HG02943 (cell line): ENCODE data around the gene SLC12A7.

Experiments used
- ATAC-seq: cut with Tn5 transposase; IDR thresholded peaks from one replicate; pipeline ENCODE4 v1.9.1; 2021; ENCODE audit warnings: mild to moderate bottlenecking, low read depth, moderate library complexity; ENCODE audit not compliant: unreplicated experiment

SLC12A7 gene

DNA sequence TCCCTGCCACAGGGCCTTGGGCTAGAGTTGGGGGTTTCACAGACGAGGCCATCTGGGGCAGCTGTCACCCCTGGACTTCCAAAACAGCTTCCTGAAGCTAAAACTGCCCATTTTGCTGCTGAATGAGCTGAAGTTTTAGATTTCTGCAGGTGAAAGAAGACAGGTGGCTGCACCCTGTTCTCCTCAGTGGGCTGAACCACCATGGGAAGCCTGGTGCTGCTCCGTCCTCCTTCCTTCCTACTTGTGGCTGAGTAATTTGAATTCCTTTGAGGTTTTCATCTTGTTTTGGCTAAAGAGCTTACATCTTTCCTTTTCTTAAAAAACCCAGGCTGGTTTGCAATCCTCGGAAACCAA lies 97.9 kb downstream of the SLC12A7 start:
- no peak for ATAC-seq

DNA sequence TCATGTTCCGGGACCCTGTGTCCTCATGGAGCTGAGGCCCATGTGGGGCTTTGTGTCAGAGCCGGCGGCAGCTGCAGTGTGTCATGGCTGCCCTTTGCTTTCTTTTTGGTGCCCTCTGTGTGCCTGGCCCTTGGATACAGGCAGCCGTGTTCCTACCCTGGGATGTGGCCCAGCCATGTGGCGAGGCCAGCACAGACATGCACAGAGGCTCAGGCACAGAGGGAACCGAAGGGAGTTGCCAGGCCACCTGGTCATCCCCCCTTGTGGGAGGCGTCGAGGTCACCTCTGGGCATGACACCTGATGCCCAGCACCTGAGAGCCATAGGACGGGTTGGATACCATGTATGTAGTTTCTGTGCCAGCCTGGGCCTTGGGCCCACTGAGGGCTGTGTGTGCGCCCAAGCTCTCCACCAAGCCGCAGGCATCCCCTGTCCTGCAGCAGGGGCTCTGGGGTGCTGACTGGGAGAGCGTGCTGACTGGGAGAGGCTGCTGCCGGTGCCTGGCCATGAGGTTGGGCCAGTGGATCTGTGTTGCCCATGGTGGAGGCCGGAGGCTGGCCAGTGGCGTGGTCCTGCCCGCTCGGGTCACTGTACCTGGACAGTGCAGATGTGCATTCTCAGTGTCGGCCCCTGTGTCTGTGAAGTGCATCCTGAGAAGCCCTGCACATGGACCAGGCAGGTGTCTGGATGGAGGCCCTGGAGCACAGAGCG lies 98.5 kb downstream of the SLC12A7 start:
- no peak for ATAC-seq

DNA sequence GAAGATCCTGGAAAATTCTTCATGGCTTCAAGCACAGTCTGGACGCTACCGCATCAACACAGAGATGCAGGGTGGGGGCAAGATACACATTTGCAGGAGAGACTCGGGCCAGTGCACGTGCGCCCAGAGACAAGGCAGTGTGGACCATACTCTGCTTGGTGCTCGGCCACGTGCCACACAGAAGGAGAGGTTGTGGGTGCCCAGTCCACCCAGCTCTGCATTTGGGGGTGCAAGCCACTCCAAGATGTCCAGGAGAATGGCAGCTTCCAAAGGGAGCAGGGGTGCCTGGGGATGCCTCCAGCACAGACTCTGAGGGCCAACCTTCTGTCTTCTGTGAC lies 99.0 kb downstream of the SLC12A7 start:
- no peak for ATAC-seq

DNA sequence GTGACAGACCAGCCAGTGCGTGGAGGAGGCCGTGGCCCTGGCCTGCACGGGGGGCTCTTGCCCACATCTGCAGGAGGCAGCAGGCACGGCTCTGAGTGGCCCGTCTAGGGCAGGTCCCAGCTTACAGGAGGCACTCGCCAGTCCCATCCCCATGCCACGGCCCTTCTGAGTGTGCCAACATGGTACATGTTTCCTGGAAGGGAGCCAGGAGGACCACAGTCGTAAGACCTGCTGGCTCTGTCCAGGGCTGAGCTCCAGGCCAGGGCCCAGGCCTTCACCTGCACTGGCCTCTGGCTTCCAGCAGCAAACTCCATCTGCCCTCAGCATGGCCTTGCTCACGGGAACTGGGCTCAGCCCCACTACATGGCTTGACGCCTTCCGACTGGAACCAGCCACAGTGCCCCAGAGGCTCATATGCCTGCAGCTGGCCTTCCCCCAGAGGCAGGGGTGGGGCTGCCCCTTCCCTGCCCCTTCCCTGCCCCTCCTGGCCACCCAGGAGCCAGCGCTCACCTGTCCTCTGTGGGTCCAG lies 99.5 kb downstream of the SLC12A7 start:
- no peak for ATAC-seq

DNA sequence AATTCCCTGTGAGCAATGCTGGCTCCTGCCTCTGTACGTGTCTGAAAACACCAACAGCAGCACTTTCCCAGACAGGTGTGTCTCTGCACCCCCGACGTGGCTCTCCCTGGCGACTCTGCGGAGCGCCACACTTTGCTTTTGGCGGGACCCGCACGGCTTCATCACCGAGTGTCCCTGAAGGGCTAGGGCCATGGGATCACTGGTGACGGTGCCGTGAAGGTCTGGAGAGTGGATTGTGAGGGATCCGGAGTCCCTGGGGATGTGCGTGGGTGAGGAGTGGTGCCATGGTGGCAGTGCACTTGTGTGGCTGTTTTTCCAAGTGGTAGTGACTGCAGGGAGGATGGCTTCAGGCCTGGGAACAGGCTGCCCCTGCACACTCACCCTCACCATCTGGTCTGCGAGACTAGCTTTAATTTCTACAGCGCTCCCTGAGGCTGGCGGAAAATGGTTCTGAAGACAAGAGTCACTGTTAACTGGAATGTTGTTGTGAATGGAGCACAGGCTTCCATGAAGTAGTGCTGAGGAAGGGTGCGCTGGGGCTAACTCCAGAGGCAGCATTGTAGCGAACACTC lies 100.0 kb downstream of the SLC12A7 start:
- ATAC-seq = no peak

DNA sequence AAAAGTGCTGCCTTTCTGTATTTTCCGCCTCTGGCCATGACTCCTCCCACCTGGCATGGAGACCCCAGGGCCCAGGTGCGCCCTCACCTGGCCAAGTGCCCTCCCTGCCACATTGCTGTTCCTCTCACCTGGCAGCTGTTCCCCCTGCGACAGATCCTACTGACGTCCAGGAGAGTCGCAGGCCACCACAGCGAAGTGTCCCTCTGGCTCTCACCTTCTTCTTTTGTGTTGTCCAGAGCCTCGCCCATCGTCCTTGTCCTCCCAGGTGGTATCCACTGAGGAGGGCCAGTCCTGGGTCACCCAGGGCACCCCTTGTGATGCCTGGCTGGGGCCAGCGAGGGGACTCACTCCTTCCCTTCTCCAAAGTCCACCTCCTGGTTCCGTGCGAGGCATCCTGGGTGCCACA lies 100.6 kb downstream of the SLC12A7 start:
- ATAC-seq = no peak

DNA sequence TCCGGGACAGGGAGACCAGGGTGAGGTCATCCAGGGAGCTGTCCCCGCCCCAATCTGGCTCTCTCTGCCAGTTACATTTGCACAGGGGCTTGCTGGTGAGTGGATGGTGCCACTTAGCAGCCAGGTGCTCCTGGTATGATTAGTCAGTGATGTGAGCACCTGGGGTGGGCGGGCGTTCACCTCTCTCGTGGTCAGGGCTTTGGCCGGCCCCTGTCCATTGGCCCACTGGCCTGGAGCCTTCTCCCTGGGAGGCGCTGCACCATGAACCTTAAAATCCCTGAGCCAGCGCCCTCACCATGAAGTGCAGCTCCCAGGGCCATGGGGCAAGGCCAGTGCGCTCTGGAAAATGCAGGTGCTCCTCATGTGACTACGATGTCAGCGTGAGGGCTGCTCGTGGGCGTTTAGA lies 101.2 kb downstream of the SLC12A7 start:
- ATAC-seq = no peak

DNA sequence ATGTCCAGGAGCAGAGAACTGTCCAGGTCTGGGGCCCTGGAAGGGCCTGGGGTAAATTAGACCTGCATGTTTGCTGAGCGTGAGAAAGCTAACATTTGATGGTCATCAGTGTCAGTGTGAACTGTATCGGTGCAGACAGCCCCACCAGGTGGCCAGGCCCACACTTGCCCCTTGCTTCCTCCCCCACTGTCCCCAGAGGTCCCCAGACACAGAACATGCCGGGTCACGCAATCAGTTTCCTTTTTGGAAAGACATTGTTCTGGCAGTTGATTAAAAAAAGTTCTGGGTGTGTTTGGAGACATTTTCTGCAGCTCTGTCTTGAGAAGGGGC lies 101.7 kb downstream of the SLC12A7 start:
- no peak for ATAC-seq

DNA sequence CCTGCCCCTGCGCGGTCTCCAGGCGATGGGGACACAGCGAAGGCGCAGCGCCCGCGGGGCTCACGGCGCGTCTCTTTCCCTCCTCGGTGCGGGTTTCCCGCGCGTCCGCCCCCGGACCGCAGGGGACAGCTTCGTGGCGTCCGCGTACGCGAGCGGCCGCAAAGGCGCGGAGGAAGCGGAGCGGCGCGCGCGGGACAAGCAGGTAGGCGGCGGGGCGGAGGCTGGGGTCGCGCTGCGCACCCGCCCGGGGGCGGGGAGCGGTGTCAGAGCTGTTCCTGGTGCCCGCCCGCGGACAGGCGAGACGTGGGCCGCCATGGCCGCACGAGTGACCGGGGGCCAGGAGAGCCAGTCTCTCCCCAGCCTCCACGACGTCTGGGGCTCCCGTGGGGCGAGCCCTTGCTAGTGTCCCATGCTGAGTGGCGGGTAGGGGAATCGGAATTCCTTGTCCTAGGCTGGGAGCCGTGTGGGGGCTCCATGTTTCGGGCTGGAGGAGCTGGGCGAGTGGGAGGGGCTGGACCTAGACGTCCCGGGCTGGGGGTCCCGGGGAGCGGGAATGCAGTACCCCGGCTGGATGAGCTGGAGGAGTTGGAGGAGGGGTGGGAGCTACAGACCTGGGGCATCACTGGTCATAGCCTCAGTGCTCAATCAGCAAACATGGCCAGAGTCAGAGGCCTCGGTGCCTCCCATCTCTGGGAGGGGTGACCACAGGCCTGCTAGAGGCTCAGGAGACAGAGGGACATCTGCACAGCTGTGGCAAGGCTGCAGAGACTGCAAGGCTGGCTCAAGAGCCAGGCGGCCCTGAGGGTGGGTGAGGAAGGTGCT lies 102.3 kb downstream of the SLC12A7 start:
- ATAC-seq = no peak

DNA sequence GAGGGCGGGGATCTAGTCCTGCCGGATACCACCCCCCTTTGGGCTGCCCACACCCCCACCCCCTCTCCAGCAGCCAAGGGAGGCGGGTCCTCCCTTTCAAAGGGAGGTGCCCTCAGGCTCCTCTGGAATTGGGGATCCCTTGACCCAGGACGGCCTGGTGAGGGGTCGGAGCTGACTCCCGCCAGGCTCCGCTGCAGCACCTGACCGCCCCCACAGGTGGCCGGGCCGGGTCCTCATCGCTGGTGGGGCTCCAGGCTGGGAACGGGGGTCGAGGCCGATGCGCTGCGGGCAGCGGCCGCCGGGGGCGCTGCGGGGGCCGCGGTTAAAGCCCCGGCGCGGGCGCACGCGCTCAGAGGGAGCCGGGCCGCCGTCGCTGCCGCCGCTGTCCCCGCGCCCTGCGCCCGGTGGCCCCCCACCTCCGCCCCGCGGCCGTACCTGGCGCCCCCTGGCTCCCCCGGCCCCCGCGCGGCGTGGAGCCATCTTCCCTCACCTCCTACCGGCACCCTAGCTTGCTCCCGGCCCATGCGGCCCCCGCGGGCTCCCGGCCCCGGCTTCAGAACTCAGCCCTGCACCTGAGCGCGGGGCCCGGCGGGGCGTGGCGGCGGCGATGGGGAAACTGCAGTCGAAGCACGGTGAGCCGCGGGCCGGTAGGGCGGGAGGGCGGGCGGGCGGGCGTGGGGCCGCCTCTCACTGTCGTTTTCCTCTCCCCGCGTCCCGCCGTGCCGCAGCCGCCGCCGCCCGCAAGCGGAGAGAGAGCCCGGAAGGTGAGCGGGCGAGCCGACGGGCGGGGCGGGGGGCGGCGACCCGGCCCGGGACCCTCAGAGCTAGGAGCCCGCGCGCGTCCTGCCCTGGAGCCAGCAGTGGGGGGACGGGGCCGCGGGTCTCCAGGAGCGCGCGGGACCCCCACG lies 103.2 kb downstream of the SLC12A7 start, which contains the start of gene NKD2:
NKD2 (plus strand) TSS at position 352 of the 908 bp plus-strand sequence; CDS start at position 608, 256 bp downstream.
- no peak for ATAC-seq

DNA sequence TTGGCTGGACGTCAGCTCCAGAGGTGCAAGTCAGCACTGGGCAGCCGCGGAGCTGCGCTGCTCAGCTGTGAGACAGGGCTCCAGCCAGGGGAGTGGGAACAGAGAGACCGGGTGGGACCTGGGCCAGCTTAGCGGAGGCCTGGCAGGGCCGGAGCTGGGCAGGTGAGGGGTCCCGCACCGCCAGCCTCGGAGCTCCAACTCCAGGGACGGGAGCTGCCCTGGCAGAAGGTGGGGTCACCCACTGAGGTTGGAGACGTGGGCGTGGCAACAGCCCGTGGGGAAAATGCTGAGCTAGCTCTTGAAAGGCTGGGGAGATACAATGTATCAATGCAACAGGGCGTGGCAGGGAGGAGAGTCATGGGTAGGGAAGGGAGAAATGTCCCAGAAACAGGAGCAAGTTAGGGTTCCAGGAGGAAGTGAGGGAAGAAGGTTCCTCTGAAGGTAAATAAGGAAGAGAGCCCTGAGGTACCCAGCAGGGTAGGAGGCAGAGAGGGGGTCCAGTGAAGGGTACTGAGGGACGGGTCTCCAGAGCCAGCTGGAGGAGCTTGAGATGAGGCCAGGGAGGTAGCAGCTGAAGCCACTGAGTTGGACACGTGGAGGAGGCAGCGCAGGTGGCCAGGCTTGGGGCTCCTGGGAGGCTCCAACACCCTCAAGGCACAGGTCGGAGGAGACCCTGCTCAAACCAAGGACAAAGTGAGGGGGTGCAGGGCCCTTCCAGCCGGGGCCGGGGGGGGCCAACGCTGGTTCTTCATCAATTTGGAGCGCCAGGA lies 104.0 kb downstream of the SLC12A7 start:
- no peak for ATAC-seq

DNA sequence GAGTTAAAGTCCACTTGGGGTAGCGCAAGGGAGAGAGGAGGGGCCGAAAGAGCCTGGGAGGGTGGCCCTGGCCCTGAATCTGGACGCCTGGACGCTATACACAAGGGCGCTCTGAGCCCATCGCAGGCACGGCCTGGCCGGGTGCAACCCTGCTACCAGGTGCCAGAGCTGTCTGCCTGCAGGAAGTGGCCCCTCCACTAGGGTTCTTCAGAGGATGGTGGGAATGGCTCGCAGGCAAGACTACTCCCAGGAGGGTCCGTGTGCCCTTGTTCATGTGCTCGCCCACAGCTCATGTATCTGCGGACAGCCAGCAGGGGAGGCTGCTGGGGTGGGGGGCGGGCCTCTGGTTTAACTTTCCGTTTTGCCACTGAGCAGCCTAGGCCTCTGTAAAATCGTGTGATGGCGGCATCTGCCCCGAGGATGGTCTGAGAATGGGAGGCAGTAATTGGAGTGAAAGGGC lies 104.6 kb downstream of the SLC12A7 start:
- ATAC-seq = no peak

DNA sequence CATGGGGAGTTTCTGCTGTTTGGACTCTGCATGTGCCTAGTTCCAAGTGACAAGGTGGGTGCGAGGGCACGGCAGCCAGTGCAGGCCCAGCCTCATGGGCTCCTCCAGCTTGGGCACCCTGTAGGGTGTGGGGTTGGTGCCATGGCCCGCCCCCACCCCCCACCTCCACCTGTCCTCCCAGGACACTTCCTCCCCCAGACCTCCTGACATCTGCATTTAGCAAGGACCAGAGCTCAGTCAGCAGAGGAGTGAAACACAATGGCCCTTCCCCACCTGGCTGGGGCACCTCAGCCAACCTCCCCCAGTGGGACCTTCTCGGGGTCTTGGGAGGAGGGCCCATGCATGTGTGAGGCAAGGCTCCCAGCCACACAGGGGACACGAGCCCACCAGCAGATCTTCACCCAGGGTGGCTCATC lies 105.2 kb downstream of the SLC12A7 start:
- ATAC-seq = no peak

DNA sequence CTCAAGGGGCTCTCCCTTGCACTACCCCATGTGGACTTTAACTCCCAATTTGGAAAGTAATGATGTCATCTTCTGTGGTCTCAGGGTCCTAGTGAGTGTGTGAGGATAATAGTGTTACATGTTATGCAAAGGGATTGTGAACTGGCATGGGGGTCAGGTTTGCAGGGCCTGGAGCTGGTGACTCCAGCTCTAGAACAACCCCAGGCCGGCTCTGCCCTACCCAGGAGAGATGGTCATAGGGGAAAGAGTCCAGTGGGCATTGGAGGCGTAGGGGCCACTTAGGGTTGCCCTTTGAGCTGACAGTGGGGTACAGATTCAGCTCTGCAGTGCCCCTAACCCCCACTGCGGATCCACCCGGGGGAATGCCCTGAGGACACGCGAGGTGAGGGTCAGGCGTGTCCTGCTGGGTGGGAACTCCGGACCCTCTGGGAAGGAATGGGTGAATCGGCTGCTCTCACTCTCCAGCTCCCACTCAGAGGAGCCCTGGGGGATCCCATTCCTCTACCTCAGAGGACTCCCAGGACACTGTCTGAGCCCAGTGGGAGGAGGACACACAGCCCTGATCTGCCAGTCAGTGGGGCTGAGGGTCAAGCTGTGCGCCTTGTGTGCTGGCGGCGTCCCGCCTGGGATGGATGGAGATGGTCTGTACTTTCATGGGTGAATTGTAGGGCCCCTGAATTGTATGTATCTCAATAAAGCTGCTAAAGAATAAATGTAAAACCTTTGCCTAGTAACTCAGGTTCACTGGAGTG lies 105.8 kb downstream of the SLC12A7 start:
- ATAC-seq = no peak

DNA sequence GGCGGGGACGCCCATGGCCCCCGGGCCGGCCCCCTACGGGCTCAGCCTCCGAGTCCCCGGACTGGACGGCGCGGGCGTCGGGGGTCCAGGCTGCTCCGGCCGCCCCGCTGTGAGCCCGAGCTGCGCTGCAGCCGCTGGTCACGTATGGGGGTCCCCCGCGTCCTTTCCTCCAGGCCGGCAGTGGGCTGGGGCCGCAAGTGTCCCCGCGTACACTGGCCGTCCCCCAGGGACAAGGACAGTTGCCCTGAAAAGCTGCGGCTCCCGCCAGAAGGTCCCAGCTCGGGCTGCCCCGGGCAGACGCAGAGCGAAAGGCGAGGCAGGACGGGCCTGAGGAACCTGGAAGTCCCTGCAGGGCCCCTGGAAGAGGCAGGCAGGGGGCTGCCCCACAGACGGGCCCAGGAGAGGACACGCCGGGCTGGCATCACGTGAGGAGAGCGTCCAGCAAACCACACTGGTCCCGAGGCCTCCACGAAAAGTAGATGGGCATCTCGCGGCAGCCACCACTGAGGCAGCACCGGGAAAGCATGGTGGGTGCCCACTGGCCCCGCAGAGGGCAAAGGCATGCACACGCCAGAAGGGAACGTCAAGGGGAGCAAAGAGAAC lies 106.5 kb downstream of the SLC12A7 start:
- ATAC-seq = no peak

DNA sequence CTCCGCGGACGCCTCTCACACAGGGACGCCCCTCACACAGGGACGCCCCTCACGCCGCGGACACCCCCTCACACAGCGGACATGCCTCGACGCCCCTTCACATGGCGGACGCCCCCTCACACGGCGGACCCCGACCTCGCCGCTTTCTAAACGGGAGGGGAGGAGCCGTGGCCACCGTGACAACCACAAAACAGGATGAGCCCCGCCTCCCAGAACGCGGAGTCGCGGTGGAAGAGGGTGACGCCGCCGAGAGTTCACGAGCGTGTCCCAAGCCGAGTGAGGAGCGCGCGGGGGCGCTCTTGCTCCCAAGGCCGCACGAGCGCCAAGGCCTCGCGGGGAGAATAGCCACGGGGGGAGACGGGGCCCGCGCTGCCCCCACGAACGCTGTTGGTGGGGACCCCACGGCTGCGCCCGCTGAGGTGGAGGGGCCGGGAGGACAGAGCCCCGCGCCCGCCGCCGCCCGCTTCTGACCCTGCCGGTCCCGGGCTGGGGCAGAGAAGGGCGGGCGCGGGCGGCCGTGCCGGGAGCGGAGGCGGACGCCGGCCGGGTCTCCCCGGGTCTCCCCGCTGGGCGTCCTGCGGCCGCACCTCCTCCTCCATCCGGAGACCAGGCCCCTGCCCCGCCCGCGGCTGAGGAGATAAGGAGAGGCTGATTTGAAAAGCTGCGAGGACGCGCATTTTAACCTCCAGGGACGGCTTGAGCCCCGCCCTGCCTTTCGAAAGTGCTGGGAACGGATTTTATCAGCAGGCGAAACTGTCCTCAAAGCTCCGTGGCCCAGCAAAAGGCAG lies 107.2 kb downstream of the SLC12A7 start:
- ATAC-seq = no peak

DNA sequence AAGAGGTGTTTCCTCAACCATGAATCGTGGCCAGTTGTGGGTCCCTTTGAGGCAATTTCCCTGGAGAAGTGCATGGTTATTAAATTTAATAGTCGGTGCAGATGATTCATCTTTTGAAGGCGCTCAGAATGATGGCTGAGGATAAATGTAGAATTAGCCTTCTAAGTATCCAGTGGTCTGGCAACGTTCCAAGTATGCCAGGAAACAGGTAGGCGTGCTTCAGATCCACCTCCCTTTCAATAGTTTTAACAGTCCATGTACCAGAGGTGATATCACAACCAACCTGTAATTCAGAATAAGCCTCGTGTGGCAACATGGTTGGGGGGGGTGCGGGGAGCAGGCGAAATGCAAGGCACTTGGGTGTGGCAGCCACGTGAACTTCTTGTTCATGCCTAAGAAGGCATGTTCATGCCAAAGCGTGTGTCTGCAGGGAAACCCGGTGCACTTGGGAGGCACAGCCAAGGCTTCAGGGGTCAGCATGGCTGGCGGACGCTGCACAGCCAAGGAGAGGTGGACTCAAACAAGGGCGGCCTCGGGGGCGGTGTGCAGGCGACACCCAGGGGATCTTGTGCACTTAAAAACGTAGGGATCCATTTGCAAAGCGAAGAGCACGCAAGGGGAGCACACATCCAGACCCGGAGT lies 108.4 kb downstream of the SLC12A7 start:
- no peak for ATAC-seq
